ENCODE results near the gene UBC. TPM values are rescaled to one million over a fixed set of nuclear protein-coding genes. Genes with fewer than 3 reads are reported as not detected.

UBC gene
- polyA plus RNA-seq = 1,000 to 10,000 TPM in 1 of 3 donors, 100 to 1,000 TPM in 2; 659 to 1,386 (median 902) TPM

DNA sequence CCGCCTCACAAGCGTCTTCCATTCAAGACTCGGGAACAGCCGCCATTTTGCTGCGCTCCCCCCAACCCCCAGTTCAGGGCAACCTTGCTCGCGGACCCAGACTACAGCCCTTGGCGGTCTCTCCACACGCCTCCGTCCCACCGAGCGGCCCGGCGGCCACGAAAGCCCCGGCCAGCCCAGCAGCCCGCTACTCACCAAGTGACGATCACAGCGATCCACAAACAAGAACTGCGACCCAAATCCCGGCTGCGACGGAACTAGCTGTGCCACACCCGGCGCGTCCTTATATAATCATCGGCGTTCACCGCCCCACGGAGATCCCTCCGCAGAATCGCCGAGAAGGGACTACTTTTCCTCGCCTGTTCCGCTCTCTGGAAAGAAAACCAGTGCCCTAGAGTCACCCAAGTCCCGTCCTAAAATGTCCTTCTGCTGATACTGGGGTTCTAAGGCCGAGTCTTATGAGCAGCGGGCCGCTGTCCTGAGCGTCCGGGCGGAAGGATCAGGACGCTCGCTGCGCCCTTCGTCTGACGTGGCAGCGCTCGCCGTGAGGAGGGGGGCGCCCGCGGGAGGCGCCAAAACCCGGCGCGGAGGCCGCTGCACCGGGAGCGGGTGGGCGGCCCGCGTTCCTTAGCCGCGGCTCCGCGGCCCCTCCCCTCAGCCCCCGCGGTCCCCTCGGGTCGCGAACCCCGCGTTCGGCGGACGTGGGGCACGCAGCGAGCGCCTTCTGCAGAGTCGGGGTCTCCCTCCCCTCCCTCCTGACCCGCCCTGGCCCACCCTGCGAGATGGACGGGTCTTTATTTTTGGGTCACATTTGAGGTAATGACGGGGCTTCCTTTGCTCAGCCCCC is at the start of gene UBC:
Gene UBC (minus strand): TSS at position 259 of the 847 bp plus-strand sequence. CDS start 879 bp downstream, outside the sequence.
- 0% methylated on average over 78 to 85 of the region's 85 CpGs for WGBS, 3 donors
- H3K27ac ChIP-seq (ENCODE audit: low read depth, low read length) = peak within 1 kb of the TSS; percentile 95

DNA sequence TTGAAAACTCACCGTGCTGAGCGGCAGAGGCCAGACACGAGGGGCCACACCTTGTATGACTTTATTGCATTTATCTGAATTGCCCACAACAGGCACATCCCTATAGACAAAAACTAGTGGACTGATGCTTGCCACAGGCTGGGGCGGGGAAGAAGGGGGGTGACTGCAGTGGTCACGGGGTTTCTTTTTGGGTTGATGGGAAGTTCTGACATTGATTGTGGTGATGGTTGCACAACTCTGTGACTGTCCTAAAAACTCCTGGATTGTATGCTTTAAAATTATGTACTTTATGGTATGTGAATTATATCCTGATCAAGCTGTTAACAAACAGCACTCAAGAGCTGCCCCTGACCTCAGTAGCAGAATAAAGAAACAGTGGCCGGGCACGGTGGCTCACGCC is 48.8 kb upstream of the UBC start:
- WGBS, 3 donors = 89 to 94% (median 91%) methylated on average over 8 of the region's 8 CpGs
- no peak overlapping the region for H3K27ac ChIP-seq (ENCODE audit: low read depth, low read length)

DNA sequence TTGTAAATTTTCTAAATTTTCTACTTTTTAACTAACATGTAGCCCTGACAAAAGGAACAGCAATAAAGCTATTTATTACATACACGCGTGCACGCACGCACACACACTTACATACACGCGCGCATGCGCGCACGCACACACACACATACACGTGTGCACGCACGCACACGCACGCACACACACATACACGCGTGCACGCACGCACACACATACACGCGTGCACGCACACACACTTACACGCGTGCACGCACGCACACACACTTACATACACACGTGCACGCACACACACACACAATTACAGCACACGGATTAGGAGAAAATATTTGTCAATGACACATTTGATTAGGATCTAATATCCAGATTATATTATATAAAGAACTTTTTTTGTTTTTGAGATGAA is 46.6 kb upstream of the UBC start:
- H3K27ac ChIP-seq (ENCODE audit: low read depth, low read length) = no peak overlapping the region
- WGBS, 3 donors = 86 to 94% (median 92%) methylated on average over 24 to 29 of the region's 29 CpGs

DNA sequence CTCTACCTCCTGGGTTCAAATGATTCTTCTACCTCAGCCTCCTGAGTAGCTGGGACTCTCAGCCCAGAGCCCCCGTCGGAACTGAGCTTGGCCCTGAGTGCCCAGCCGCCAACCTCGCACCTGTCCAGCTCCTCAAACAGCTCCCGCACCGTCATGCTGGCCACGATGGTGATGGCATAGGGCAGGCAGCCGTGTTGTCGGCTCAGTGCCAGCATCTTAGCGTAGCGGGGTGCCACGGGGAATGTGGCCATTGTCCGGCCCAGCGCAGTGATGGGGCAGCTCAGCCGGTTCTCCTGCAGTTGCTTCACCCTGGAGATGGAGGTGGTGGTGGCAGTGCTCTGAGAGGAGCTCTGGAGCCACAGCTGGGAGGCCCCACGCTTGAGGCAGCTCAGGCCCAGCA is 42.1 kb upstream of the UBC start:
- H3K27ac ChIP-seq (ENCODE audit: low read depth, low read length) = no peak overlapping the region
- 88 to 97% (median 97%) methylated on average over 16 of the region's 16 CpGs for WGBS, 3 donors

DNA sequence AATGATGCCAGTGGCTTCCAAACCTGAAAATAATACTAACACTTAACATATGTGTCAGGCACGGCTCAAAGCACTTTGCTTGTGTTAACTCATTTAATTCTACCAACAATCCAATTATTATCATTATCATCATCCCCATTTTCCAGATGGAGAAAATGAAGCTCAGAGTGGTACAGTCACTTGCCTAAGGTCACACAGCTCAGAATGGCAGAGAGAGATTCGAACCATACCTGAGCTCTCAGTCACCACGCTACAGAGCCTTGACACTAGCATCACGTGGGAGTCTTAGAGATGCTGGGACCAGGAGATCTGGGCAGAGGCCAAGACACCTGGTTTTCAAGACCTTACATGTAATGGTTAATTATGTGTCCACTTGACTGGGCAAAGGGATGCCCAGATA is 40.3 kb upstream of the UBC start:
- H3K27ac ChIP-seq (ENCODE audit: low read depth, low read length) = no peak overlapping the region
- 91 to 96% (median 94%) methylated on average over 4 of the region's 4 CpGs for WGBS, 3 donors

DNA sequence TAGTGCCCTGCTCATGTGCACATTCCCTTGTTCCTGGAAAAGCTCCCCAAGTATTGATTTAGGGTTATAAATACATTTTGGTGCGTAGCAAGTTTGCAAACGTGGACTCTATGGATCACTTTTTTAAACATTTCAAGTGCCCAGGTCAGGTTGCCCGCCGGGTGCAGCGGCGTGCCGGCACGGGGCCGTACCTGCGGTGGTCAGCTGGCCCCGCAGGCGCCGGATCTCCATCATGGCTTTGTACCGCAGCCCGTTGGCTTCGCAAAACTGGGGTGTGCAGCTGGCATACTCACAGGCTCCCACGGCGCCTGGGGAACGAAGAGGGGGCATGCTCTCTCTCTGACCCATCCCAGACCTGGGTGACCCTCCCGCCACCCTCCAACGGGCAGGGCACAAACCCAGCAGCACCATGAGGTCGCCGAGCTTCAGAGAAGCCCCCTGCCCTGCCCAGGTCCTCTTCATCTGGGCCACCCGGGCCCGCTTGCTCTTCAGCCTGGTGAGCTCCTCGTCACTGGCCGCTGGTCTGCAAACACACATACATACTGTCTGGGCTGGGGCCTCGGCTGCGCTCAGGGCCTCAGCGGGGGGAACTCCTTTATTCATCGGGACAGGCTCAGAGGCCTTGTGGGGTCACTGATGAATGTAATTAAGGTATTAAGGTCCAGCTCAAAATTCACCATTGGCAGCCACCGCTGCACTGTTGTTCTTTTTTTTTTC is 39.4 kb upstream of the UBC start:
- H3K27ac ChIP-seq (ENCODE audit: low read depth, low read length) = no peak overlapping the region
- 93 to 94% (median 93%) methylated on average over 32 of the region's 32 CpGs for WGBS, 3 donors

DNA sequence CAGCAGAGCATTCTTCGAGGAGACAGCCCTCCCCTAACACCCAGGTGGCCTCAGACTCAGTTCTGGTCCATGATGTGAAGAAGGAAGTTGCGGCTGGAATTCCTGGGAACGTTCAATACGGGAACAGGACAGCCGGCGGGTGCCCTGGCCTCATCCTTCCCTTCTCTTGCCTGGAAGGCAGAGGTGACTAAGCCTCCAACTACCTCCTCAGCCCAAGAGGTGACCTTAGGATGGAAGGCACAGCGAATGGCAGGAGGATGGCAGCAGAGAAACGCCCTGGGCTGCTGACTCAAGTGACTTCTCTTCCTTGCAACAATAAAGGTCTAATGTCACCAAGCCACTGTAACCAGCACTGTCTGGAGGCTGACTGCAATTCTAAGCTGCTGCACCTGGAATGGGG is 38.4 kb upstream of the UBC start:
- H3K27ac ChIP-seq (ENCODE audit: low read depth, low read length) = no peak overlapping the region
- WGBS, 3 donors = 62 to 85% (median 75%) methylated on average over 8 of the region's 8 CpGs

DNA sequence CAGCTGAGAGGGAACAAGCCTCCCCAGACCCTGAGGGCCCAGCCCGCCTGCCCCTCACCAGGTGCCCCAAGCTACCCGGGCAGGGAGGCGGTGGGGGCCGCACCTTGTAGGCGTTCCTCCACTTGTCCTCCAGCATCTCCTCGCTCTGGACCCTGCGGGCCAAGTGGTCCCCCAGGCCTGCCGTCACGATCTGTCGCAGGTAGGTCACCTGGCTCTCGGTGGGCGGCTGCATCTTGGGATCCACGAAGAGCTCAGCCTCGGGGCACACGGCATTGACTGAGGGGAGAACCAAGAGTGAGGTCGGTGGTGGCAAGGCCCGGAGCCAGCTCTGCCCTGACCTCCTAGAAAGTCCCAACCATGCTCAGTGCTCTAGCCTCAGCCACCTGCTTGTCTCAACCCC is 37.8 kb upstream of the UBC start:
- WGBS, 3 donors = 94 to 97% (median 94%) methylated on average over 15 to 17 of the region's 17 CpGs
- no peak overlapping the region for H3K27ac ChIP-seq (ENCODE audit: low read depth, low read length)

DNA sequence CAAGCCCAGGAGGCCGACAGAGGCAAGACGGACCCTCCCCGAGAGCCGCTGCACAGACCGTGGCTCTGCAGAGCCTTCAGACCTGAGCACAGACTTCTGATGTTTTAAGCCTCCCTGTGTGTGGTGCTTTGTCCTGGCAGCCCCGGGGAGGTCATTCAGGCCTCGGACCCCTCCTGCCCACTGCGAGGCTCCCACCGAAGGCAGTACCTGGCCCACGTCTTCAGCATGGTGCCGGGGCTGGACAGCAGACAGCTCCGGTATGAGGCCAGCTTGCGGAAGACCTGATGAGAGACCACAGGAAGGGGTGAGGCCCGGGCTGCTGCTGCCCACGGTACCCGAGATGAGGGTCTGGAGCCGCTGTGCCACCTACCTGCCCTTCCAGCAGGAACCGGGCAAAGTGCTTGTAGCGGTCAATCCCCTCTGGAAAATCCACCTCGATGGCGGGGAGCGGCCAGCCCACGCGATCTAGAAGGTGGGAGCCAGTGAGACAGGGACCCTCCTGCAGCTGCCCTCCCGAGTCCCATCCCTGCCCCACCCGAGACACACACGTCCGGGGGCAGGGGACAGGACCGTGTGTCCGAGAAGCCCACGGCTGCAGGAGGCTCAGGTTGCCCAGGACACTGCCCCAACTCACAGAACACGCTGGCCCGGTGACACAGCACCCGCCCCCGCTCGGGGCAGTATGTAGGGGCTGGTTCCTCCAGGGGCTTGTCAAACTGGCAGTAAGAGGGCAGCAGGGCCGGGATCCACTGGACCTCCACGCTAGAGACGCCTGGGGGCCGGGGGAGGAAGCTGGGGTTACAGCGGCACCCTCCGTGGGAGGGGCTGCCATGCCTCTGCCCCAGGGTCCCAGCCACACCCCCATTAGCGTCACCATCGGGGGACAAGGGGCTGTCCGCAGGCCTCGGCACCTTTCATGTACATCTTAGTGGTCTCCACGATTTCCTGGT is 35.6 kb upstream of the UBC start:
- 92 to 94% (median 93%) methylated on average over 47 of the region's 47 CpGs for WGBS, 3 donors
- no peak overlapping the region for H3K27ac ChIP-seq (ENCODE audit: low read depth, low read length)

DNA sequence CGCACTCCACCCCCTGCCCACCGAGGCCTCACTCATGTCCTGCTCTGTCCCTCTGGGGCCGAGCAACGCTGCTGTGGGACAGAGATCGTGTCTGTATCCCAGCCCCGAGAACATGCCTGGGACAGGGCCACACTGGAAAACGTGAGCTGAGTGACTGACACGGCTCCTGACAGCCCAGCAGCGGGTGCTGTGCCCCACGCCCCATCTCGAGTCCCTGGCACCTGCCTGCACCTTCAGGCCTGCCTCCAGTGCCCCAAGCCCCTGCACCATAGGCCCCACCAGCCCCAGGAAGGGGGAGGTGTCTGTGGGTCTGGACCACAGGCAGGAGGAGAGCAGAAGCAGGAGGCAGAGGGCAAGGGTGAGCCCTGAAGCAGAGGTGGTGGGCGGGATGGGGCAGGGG is 34.6 kb upstream of the UBC start:
- no peak overlapping the region for H3K27ac ChIP-seq (ENCODE audit: low read depth, low read length)
- 91 to 94% (median 93%) methylated on average over 12 of the region's 12 CpGs for WGBS, 3 donors

DNA sequence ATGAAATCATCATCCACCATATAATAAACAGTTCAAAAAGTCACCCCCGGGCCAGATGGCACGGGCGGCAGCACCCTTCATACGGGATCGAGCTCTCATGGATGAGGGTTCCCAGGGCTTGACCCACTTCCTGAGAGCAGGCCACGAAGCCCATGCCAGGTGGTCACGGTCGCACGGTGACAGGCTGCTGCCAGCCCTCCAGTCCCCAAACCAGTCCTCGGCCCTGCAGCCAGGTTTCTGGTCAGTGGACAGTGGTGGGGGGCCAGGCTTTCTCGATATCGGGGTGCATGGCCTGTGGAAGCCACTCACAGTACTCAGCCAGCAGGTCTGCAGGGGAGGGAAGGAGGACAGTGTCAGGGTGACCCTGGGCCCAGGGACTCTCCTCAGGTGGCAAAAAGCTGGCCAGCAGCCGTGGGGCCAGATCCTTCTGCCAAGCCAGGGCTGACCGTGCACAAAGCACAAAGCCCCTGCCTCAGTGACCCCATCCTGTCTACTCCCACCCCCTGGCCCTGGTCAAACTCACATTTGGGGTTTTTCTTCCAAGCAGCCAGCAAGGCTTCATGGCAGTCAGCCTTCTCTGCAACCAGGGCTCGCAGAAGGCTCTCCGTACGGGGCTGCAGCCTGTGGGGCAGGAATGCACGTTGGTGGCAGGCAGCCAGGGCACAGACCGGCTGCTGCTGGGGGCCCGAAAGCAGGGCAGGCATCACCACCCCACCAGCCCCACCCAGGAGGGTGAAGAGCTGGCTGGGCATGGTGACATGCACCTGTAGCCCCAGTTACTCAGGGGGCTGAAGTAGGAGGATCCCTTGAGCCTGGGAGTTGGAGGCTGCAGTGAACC is 33.3 kb upstream of the UBC start:
- 84 to 92% (median 86%) methylated on average over 20 of the region's 20 CpGs for WGBS, 3 donors

DNA sequence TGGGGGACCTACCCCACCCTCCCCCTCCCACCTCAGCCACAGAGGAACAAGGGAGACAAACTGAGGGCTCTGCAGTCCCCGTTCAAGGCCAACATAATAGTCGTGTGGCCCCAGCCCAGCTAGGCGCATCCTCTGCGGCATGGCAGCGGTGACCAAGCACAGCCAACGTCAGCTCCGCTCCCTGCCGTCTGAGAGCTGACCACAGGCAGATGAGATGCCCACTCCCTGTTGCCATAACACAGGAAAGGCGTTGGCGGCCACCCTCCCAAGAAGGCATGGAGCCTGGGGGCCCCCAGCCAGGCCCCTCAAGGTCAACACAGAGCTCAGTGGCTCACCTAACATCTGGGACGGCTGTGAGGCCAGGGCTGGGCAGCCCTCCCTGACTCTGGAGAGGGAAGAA is 32.6 kb upstream of the UBC start:
- H3K27ac ChIP-seq (ENCODE audit: low read depth, low read length) = no peak overlapping the region
- WGBS, 3 donors = 80 to 91% (median 82%) methylated on average over 11 of the region's 11 CpGs

More for the DNA sequence above, 33.3 kb upstream of the UBC start:
- H3K27ac ChIP-seq (ENCODE audit: low read depth, low read length) = no peak overlapping the region

DNA sequence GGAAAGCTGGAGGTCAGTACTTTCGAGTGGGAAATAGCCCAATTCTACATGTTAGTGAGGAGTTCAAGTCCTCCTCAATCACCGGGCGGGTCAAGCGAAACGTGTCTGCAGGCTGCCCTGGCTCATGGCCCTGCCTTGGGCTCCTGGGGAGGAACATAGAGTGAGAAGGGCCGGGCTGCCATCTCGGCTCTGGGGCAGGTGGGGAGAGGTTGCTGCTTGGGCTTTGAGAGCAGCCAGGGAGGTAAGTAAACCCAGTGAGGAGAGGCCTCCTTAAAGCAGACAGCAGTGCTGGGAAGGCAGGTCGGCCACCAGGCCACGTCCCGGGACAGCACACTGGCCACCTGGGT is 32.0 kb upstream of the UBC start:
- H3K27ac ChIP-seq (ENCODE audit: low read depth, low read length) = no peak overlapping the region
- WGBS, 3 donors = 78 to 88% (median 86%) methylated on average over 10 of the region's 10 CpGs

DNA sequence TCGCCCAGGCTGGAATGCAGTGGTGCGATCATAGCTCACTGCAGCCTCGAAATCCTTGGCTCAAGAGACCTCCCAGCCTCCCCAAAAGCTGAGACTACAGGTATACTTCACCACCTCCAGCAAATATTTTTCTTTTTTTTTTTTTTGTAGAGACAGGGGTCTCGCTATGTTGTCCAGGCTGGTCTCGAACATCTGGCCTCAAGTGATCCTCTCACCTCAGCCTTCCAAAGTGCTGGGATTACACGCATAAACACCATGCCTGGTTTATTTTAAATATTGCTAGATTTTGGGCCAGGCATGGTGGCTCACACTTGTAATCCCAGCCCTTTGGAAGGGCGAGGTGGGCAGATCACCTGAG is 26.7 kb upstream of the UBC start:
- 58 to 82% (median 71%) methylated on average over 7 of the region's 7 CpGs for WGBS, 3 donors
- H3K27ac ChIP-seq (ENCODE audit: low read depth, low read length) = no peak overlapping the region

DNA sequence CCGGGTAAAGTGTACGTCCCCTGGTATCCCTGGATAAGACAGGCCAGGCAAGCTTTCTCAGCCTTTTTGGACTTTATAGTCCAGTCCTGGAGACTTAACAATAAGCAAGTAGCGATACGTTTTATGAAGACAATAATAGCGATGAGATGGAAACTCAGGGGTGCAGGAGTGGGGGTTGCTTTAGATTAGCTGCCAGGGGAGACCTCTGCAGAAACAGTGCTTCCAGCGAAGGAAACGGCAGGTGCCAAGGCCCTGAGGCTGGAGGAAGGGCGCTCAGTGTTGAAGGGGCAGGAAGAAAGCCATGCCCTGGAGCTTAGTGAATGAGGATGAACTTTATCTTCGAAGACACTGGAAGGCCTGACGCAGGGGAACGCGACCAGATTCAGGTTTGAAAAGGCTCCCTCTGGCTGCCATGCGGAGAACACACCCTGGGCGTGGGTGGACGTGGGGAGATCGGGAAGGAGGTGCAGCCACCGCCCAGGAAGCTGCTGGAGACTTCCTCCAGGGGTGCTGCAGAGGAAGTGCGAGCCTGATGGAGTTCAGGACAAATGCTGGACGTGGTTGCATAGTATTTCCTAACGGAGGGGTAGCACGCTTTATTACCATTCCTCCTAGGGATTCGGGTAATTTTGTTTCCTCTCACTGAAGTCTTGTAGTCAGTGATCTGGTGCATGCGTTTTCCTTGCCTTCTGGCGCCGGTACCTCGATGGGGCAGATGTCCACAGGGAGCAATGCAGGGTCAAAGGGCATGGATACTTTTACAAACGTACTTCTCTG is 26.1 kb upstream of the UBC start:
- 3 to 12% (median 10%) methylated on average over 27 of the region's 27 CpGs for WGBS, 3 donors

DNA sequence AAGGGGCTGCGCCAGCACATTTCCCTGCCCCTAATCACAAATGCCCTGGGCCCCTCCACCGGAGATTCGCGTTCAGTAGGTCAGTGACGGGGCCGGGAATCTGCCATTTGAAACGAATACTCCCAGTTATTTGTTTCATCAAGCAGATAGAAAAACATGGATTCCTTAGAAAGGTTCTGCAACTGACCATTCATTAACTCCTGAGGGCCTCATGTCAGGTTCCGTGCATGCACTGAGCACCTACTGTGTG is 25.6 kb upstream of the UBC start:
- 1 to 3% (median 1%) methylated on average over 8 of the region's 8 CpGs for WGBS, 3 donors
- H3K27ac ChIP-seq (ENCODE audit: low read depth, low read length) = no peak overlapping the region

More for the DNA sequence above, 26.1 kb upstream of the UBC start:
- H3K27ac ChIP-seq (ENCODE audit: low read depth, low read length) = no peak overlapping the region

DNA sequence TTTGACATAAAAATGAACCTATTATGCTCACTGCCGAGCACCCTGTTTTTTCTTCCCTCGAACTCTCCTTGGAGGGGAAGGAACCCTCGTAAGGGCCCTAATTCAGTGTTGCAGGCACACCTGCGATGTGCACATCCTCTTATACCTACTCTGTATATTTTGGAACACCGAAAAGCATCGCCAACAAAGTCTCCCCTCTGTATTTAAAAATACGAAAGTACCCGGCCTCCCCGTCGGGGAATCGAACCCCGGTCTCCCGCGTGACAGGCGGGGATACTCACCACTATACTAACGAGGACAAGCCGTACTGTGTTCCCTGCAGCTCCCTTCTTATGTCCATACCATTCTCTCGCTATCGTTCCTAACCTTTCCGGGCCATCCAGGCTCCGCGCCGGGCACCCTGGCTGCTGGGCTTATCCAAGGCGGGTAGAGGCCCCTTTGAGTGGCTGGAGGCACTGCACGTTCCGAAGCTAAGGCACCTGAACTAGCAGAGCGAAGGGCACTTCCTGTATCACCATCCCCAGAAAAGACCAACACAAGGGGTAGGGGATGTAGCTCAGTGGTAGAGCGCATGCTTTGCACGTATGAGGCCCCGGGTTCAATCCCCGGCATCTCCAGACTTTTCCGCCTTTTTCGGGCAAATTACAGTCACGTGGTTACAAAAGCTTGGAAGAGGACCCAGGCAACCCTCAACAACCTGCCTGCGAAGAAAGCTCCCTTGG is 25.1 kb upstream of the UBC start:
- H3K27ac ChIP-seq (ENCODE audit: low read depth, low read length) = peak overlapping the region; percentile 44
- WGBS, 3 donors = 0 to 1% (median 0%) methylated on average over 35 of the region's 35 CpGs
